Measurements from ENCODE around the gene IMMP2L. TPM values are rescaled to one million over a fixed set of nuclear protein-coding genes. Genes with fewer than 3 reads are reported as not detected.

IMMP2L gene
- total RNA-seq, 2 donors from 2014 or later: 13.1 to 22.7 TPM

- H3K36me3 ChIP-seq: no peaks in the 10 kb centered on the region
- no peak overlapping the region for H3K27ac ChIP-seq
- H3K9me3 ChIP-seq: no peaks in the 10 kb centered on the region
- no peak for TF ChIP-seq CTCF (IDR thresholded peaks at IDR 0.05)
- no peak overlapping the region for H3K4me3 ChIP-seq
- H3K4me1 ChIP-seq (ENCODE audit: control insufficient read depth in 1 of 2, low read depth in 2 of 2): peaks cover 7 to 13% of the 10 kb centered on the region in 2 donors
- DNase-seq (ENCODE audit: low spot score) (no peak), ATAC-seq (ENCODE audit: insufficient number of reproducible peaks, low FRiP score, low read depth) (no peak)
- no peaks in the 10 kb centered on the region for H3K27me3 ChIP-seq (replicated peaks; ENCODE audit: insufficient read depth)
These were observed 535.9 kb downstream of the IMMP2L start for GRCh38 chr7:111026343-111026742.

GRCh38 chr7:111025006-111025405 lies 537.3 kb downstream of the IMMP2L start:
- H3K9me3 ChIP-seq: no peaks in the 10 kb centered on the region
- ATAC-seq (ENCODE audit: insufficient number of reproducible peaks, low FRiP score, low read depth): no peak
- no peaks in the 10 kb centered on the region for H3K27me3 ChIP-seq (replicated peaks; ENCODE audit: insufficient read depth)

GRCh38 chr7:111018960-111019736 lies 543.1 kb downstream of the IMMP2L start:
- H3K9me3 ChIP-seq: no peaks in the 10 kb centered on the region
- H3K4me3 ChIP-seq: no peak overlapping the region
- H3K4me1 ChIP-seq (ENCODE audit: control insufficient read depth in 1 of 2, low read depth in 2 of 2): no peaks in the 10 kb centered on the region
- no peak overlapping the region for H3K27ac ChIP-seq
- ATAC-seq (ENCODE audit: insufficient number of reproducible peaks, low FRiP score, low read depth) (no peak), DNase-seq (ENCODE audit: low spot score) (no peak)
- no peaks in the 10 kb centered on the region for H3K36me3 ChIP-seq
- no peaks in the 10 kb centered on the region for H3K27me3 ChIP-seq (replicated peaks; ENCODE audit: insufficient read depth)
- no peak for TF ChIP-seq CTCF (IDR thresholded peaks at IDR 0.05)

More at GRCh38 chr7:111025006-111025405, 537.3 kb downstream of the IMMP2L start:
- TF ChIP-seq CTCF (IDR thresholded peaks at IDR 0.05): no peak
- Histone ChIP-seq H3K4me3 (no peak overlapping the region), H3K4me1 (ENCODE audit: control insufficient read depth in 1 of 2, low read depth in 2 of 2) (peaks cover 3 to 9% of the 10 kb centered on the region in 2 donors), H3K36me3 (no peaks in the 10 kb centered on the region), H3K27ac (no peak overlapping the region)
- DNase-seq (ENCODE audit: low spot score): no peak

GRCh38 chr7:111018447-111018846 lies 543.8 kb downstream of the IMMP2L start:
- H3K36me3 ChIP-seq: no peaks in the 10 kb centered on the region

GRCh38 chr7:111014079-111014478 lies 548.2 kb downstream of the IMMP2L start:
- Histone ChIP-seq H3K27me3 (replicated peaks; ENCODE audit: insufficient read depth) (no peaks in the 10 kb centered on the region), H3K36me3 (no peaks in the 10 kb centered on the region), H3K4me3 (no peak overlapping the region), H3K27ac (no peak overlapping the region), H3K9me3 (no peaks in the 10 kb centered on the region), H3K4me1 (ENCODE audit: control insufficient read depth in 1 of 2, low read depth in 2 of 2) (peaks cover 0 to 4% of the 10 kb centered on the region in 2 donors)
- DNase-seq (ENCODE audit: low spot score) (no peak), ATAC-seq (ENCODE audit: insufficient number of reproducible peaks, low FRiP score, low read depth) (no peak)
- TF ChIP-seq CTCF (IDR thresholded peaks at IDR 0.05): no peak

More at GRCh38 chr7:111018447-111018846, 543.8 kb downstream of the IMMP2L start:
- ATAC-seq (ENCODE audit: insufficient number of reproducible peaks, low FRiP score, low read depth) (no peak), DNase-seq (ENCODE audit: low spot score) (no peak)
- Histone ChIP-seq H3K9me3 (no peaks in the 10 kb centered on the region), H3K4me3 (no peak overlapping the region), H3K4me1 (ENCODE audit: control insufficient read depth in 1 of 2, low read depth in 2 of 2) (peaks cover 0 to under 1% of the 10 kb centered on the region in 2 donors), H3K27ac (no peak overlapping the region), H3K27me3 (replicated peaks; ENCODE audit: insufficient read depth) (no peaks in the 10 kb centered on the region)
- no peak for TF ChIP-seq CTCF (IDR thresholded peaks at IDR 0.05)

Data from thoracic aorta (tissue), 2 donors.